K562 (cell line): ENCODE measurements around the gene DIP2C. TPM values are rescaled to one million over a fixed set of nuclear protein-coding genes. Genes with fewer than 3 reads are reported as not detected.
A peak's percentile ranks its signal among the peaks of the same experiment; 100 is the strongest.

ENCODE experiments used
- ATAC-seq: fragments of 200-7000 bp; cut with Tn5 transposase; 3 replicates; pipeline ENCODE4 v1.9.1; 2020; ENCODE audit warnings: moderate library complexity
- BruUV-seq: library from RNA; stranded (reverse); fragments of 400-500 nt; replicated peaks from 2 replicates; lab custom pipeline; 2021; lab: Mats Ljungman, UMichigan
- CTCF ChIA-PET: fragments of 300-600 bp; formaldehyde crosslinking; extraction: SDS; loops from one replicate; lab custom pipeline; 2021; ENCODE audit warnings: low intra/inter-chr PET ratio; lab: Yijun Ruan, JAX
- POLR2A ChIA-PET: fragments of 300-600, 350-650 bp; sonication (Branson Sonifier 250); formaldehyde crosslinking; extraction: SDS; loops from one replicate; lab custom pipeline; 2021; ENCODE audit warnings: antibody characterized with exemption, inconsistent platforms; lab: Yijun Ruan, JAX
- DNase-seq, 4 experiments: peaks; one replicate each; pipeline versions ENCODE4 v3.0.0 to v3.0.0-alpha.2; 2011 to 2018; ENCODE audit warnings: low spot score in 3 of 4, mixed read lengths in 3 of 4; ENCODE audit errors: extremely low read depth in 1 of 4
- FAIRE-seq: peaks from 2 replicates; lab custom pipeline; 2011; peaks lifted over from hg19 to GRCh38; lab: Jason Lieb, UNC
- H2AFZ ChIP-seq: 2 replicates; pipeline ENCODE4 v1.6.0; 2011; ENCODE audit warnings: low read depth, low read length, control low read depth, inconsistent platforms
- H3K27ac ChIP-seq: fragments of 200-600 bp; 3 replicates; pipeline ENCODE4 v1.8.0; 2011; ENCODE audit warnings: low read depth, mild to moderate bottlenecking, control low read depth, inconsistent platforms, low read length, moderate library complexity, mixed read lengths; ENCODE audit errors: extremely low read depth
- H3K27me3 ChIP-seq, 2 experiments: fragments of 300-600 bp in 1 of 2; 2 replicates in 1 of 2; 3 replicates in 1 of 2; pipeline versions ENCODE4 v1.6.0 to v1.8.0; 2011; ENCODE audit warnings: inconsistent platforms in 2 of 2, low read length in 2 of 2, mild to moderate bottlenecking in 1 of 2, mixed read lengths in 1 of 2, moderate library complexity in 1 of 2; ENCODE audit not compliant: control insufficient read depth in 2 of 2, insufficient read depth in 2 of 2
- H3K36me3 ChIP-seq: fragments of 300-600 bp; 3 replicates; pipeline ENCODE4 v1.8.0; 2011; ENCODE audit warnings: mild to moderate bottlenecking, low read length, inconsistent platforms; ENCODE audit not compliant: control insufficient read depth, insufficient read depth
- H3K4me1 ChIP-seq, 2 experiments: fragments of 200-600 bp in 1 of 2; replicated peaks in 1 of 2; 2 replicates in 1 of 2; 3 replicates in 1 of 2; pipeline versions ENCODE4 v1.5.1 to v1.8.0; 2011; ENCODE audit warnings: inconsistent platforms in 2 of 2, low read length in 2 of 2, mild to moderate bottlenecking in 1 of 2, mixed read lengths in 1 of 2, moderate library complexity in 1 of 2; ENCODE audit not compliant: control insufficient read depth in 2 of 2, insufficient read depth in 2 of 2
- H3K4me2 ChIP-seq: 2 replicates; pipeline ENCODE4 v1.6.1; 2011; ENCODE audit warnings: low read length, control low read depth, inconsistent platforms, mixed read lengths; ENCODE audit not compliant: insufficient read depth
- H3K4me3 ChIP-seq: fragments of 200-600 bp; sonication (generic), shearing (Covaris generic); 2 replicates; pipeline ENCODE4 v1.5.1; 2016; ENCODE audit warnings: control low read depth, inconsistent platforms
- H3K79me2 ChIP-seq: fragments of 200-600 bp; 3 replicates; pipeline ENCODE4 v1.8.0; 2011; ENCODE audit warnings: low read length, inconsistent platforms; ENCODE audit not compliant: control insufficient read depth, insufficient read depth
- H3K9ac ChIP-seq, 2 experiments: 2 replicates each; pipeline versions ENCODE4 v1.6.0 to v1.6.1; 2011; ENCODE audit warnings: low read depth in 2 of 2, low read length in 2 of 2, control low read depth in 1 of 2, inconsistent platforms in 1 of 2, mild to moderate bottlenecking in 1 of 2, mixed read lengths in 1 of 2; ENCODE audit not compliant: insufficient read depth in 1 of 2
- H3K9me1 ChIP-seq: one replicate; pipeline ENCODE4 v1.6.0; 2011; ENCODE audit warnings: inconsistent platforms, mild to moderate bottlenecking, low read length, moderate library complexity; ENCODE audit not compliant: control insufficient read depth, insufficient read depth
- H3K9me3 ChIP-seq: replicated peaks from 2 replicates; pipeline ENCODE4 v1.5.1; 2011; ENCODE audit warnings: low read depth, low read length, inconsistent platforms; ENCODE audit not compliant: control insufficient read depth, insufficient read depth
- H4K20me1 ChIP-seq: replicated peaks from 2 replicates; pipeline ENCODE4 v1.6.1; 2011; ENCODE audit warnings: low read length, inconsistent platforms, mixed read lengths; ENCODE audit not compliant: control insufficient read depth, insufficient read depth
- C11orf30 ChIP-seq: fragments of 450-650 bp; IDR thresholded peaks from 2 replicates; pipeline ENCODE4 v1.6.1; 2016; ENCODE audit warnings: low read depth, mild to moderate bottlenecking
- MAFG ChIP-seq: fragments of 450-650 bp; conservative IDR thresholded peaks from 2 replicates; pipeline ENCODE4 v1.6.1; 2016; ENCODE audit warnings: missing genetic modification characterization, missing compliant biosample characterization
- RAD51 ChIP-seq: fragments of 450-650 bp; IDR thresholded peaks from 2 replicates; pipeline ENCODE4 v1.7.1; 2016; ENCODE audit warnings: low read depth, mild to moderate bottlenecking, borderline replicate concordance
- ZNF316 ChIP-seq: fragments of 450-650 bp; IDR thresholded peaks from 2 replicates; pipeline ENCODE4 v1.6.1; 2016
- WGBS: fragments of 100-300 bp; shearing (Covaris generic); methylation state at CpG from one replicate; pipeline ENCODE4 v1.1.6; 2016; ENCODE audit warnings: low coverage, mixed read lengths; ENCODE audit not compliant: insufficient coverage; ENCODE audit errors: missing lambda C conversion rate; 5-methylcytosine and 5-hydroxymethylcytosine counted together
- in situ Hi-C: fragments of 300-500 bp; cut with MboI; formaldehyde crosslinking; loops from 4 replicates; pipeline ENCODE4 v1.15.0; 2018; ENCODE audit warnings: inconsistent platforms, mixed read lengths
- intact Hi-C: fragments of 100-400 bp; cut with micrococcal nuclease; formaldehyde crosslinking; loops from 2 replicates; pipeline ENCODE4 v1.14.2; 2022
- polyA plus RNA-seq, 8 experiments: library from polyadenylated mRNA; depleted of rRNA in 4 of 8; stranded (reverse) in 5 of 8; unstranded in 3 of 8; fragments of >200 nt; fragmentation: Nextera tagmentation in 2 of 8; fragmentation: Illumina TruSeq in 1 of 8; extraction: Ambion mirVana in 2 of 8; extraction: Trizol in 1 of 8; gene quantifications; 2 replicates each; pipeline versions ENCODE4 v1.2.1 to v1.2.3, GENCODE V29; 2011 to 2014; ENCODE audit warnings: inconsistent platforms in 1 of 8, missing spikeins in 1 of 8
- total RNA-seq, 7 experiments: library from RNA; depleted of rRNA in 6 of 7; stranded (reverse); fragments of >200 nt in 6 of 7; fragmentation: Illumina TruSeq in 2 of 7; extraction: Trizol in 2 of 7; gene quantifications; 2 replicates each; pipeline versions ENCODE4 v1.2.1 to v1.2.3, GENCODE V29; 2011 to 2021; ENCODE audit warnings: low replicate concordance in 1 of 7
- TF ChIP-seq, protein P1 (sequence below), 2 experiments: fragments of 450-650 bp in 1 of 2; sonication (generic) in 1 of 2; formaldehyde crosslinking in 1 of 2; IDR thresholded peaks in 1 of 2; conservative IDR thresholded peaks in 1 of 2; 2 replicates each; pipeline versions ENCODE4 v1.6.1 to v1.8.1; 2016 to 2023; ENCODE audit warnings: mild to moderate bottlenecking in 2 of 2, moderate library complexity in 2 of 2, inconsistent platforms in 1 of 2, missing genetic modification reagents in 1 of 2

Gene DIP2C
- total and polyA plus RNA-seq, 9 of the 15 experiments (the other 6 are each of a cell fraction or from before 2014, with no cell fraction given), result 0.01 TPM; not detected in 8

DNA sequence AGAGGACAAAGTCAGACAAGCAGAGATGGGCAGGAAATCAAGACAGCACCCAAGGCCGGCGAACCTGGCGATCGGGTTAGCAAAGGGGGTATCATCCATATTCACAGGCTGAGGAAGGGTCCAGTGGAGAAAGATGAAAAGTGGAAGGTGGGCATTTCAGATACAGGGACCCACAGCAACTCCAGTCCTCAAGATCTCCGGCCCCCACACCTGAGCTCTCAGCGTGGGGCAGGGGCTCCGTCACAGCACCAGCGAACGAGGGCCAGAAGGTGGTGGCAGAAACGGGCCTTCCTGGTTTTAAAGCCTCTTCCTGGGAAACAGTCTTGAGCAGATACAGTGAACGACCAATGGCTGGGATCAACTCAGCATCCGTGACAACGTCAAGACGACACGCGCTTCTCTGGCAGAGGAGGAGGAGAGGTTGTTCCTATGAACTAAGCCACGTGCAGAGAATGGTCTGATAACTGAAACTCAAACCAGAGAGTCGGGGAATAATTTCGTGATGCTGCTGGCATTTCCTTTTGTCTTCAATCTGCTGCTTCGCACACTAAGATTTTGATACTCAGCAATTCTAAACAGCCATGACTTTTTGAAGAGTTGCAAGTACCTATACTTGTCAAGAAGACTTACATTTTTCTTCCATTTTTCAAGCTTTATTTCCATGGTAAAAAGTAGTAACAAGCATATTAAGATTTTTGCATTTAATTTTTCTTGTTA lies 334.4 kb downstream of the DIP2C start:
- intact Hi-C loops, result no loop called here
- no peak for ATAC-seq
- H3K9me1 ChIP-seq, result no peaks in the 10 kb centered on the region
- H3K36me3 ChIP-seq, result no peaks in the 10 kb centered on the region
- TF ChIP-seq MAFG (0 out of 2 replicates have a peak, but pooled peaks have one; percentile 23), RAD51 (no peak), ZNF316 (peak; percentile 54; the same call in 1 of the 2 replicates), C11orf30 (0 out of 2 replicates have a peak, but pooled peaks have one; percentile 32)
- TF ChIP-seq, protein P1, sequence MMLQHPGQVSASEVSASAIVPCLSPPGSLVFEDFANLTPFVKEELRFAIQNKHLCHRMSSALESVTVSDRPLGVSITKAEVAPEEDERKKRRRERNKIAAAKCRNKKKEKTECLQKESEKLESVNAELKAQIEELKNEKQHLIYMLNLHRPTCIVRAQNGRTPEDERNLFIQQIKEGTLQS (IDR thresholded peaks at IDR 0.05), result no peak
- TF ChIP-seq, protein P1 (CRISPR knock-in tag; conservative IDR thresholded peaks at IDR 0.05), result no peak
- TF ChIP-seq, all 486 proteins: peak for 3
- DNase-seq, result no peak
- ChIA-PET CTCF (no interaction called here), POLR2A (no interaction called here)
- in situ Hi-C loops, result no loop called here
- H3K9ac ChIP-seq, result no peak overlapping the region
- H3K4me2 ChIP-seq, result no peak overlapping the region
- WGBS, result 1% methylated on average over 19 of the region's 20 CpGs
- peaks cover 3% of the 10 kb centered on the region; the same call in 1 of the 2 replicates for H4K20me1 ChIP-seq
- H3K9me3 ChIP-seq, result no peaks in the 10 kb centered on the region
- no peak overlapping the region for H3K4me3 ChIP-seq
- H3K27me3 ChIP-seq, result peaks cover 60 to 88% of the 10 kb centered on the region in 2 experiments
- no peak overlapping the region for H3K27ac ChIP-seq
- BruUV-seq, result no TSS peak
- no peaks in the 10 kb centered on the region for H3K4me1 ChIP-seq
- H2AFZ ChIP-seq, result no peak overlapping the region
- no peaks in the 10 kb centered on the region for H3K79me2 ChIP-seq
- no peak for FAIRE-seq
